Neuronal stem cell (in vitro differentiated cells): ENCODE data around the gene IFITM10.

Experiments
- DNase-seq: peaks from one replicate; pipeline ENCODE4 v3.0.0-alpha.2; 2013; ENCODE audit warnings: low spot score
- H2AFZ ChIP-seq: one replicate; pipeline ENCODE4 v1.6.1; 2013; ENCODE audit warnings: mild to moderate bottlenecking, low read length, inconsistent platforms
- H2AK5ac ChIP-seq: 2 replicates; pipeline ENCODE4 v1.6.1; 2013; ENCODE audit warnings: low read depth, mild to moderate bottlenecking, inconsistent platforms, low read length, moderate library complexity, mixed read lengths
- H2BK120ac ChIP-seq: 2 replicates; pipeline ENCODE4 v1.6.1; 2013; ENCODE audit warnings: low read depth, mild to moderate bottlenecking, inconsistent platforms, low read length, moderate library complexity, mixed read lengths
- H2BK12ac ChIP-seq: one replicate; pipeline ENCODE4 v1.6.1; 2013; ENCODE audit warnings: low read length, inconsistent platforms
- H2BK15ac ChIP-seq: 2 replicates; pipeline ENCODE4 v1.6.1; 2013; ENCODE audit warnings: mild to moderate bottlenecking, low read length, inconsistent platforms, mixed read lengths
- H2BK5ac ChIP-seq: one replicate; pipeline ENCODE4 v1.6.1; 2013; ENCODE audit warnings: inconsistent platforms, mild to moderate bottlenecking, low read length, moderate library complexity
- H3K14ac ChIP-seq: one replicate; pipeline ENCODE4 v1.6.1; 2013; ENCODE audit warnings: low read length, inconsistent platforms
- H3K18ac ChIP-seq: 2 replicates; pipeline ENCODE4 v1.6.1; 2013; ENCODE audit warnings: low read length, inconsistent platforms
- H3K23ac ChIP-seq: 2 replicates; pipeline ENCODE4 v1.6.1; 2013; ENCODE audit warnings: low read depth, mild to moderate bottlenecking, mixed read lengths, low read length, inconsistent platforms; ENCODE audit not compliant: poor library complexity
- H3K27ac ChIP-seq: replicated peaks from 3 replicates; pipeline ENCODE4 v1.5.1; 2013; ENCODE audit warnings: low read length, inconsistent platforms
- H3K27me3 ChIP-seq, 3 experiments: 2 replicates each; pipeline ENCODE4 v1.6.1; 2013; ENCODE audit warnings: low read length in 3 of 3, mild to moderate bottlenecking in 2 of 3, inconsistent platforms in 1 of 3, low read depth in 1 of 3, mixed read lengths in 1 of 3, moderate library complexity in 1 of 3; ENCODE audit not compliant: control insufficient read depth in 3 of 3, insufficient read depth in 3 of 3
- H3K36me3 ChIP-seq, 2 donors: replicated peaks in 1 of 2; 2 replicates each; pipeline ENCODE4 v1.6.1; 2013; ENCODE audit warnings: low read length in 2 of 2; ENCODE audit not compliant: control insufficient read depth in 2 of 2, insufficient read depth in 2 of 2
- H3K4ac ChIP-seq: 2 replicates; pipeline ENCODE4 v1.6.1; 2013; ENCODE audit warnings: inconsistent platforms, mild to moderate bottlenecking, low read length, moderate library complexity
- H3K4me1 ChIP-seq, 2 donors: 1 replicate in 1 of 2; 2 replicates in 1 of 2; pipeline ENCODE4 v1.6.1; 2013; ENCODE audit warnings: low read length in 2 of 2, low read depth in 1 of 2; ENCODE audit not compliant: control insufficient read depth in 2 of 2, insufficient read depth in 1 of 2
- H3K4me2 ChIP-seq: one replicate; pipeline ENCODE4 v1.6.1; 2013; ENCODE audit warnings: mild to moderate bottlenecking, low read length, inconsistent platforms; ENCODE audit not compliant: insufficient read depth, poor library complexity, severe bottlenecking
- H3K4me3 ChIP-seq, 2 donors: 2 replicates each; pipeline ENCODE4 v1.5.1; 2013; ENCODE audit warnings: low read length in 2 of 2, mild to moderate bottlenecking in 2 of 2, inconsistent platforms in 1 of 2, moderate library complexity in 1 of 2
- H3K79me1 ChIP-seq: one replicate; pipeline ENCODE4 v1.6.1; 2013; ENCODE audit warnings: low read depth, mild to moderate bottlenecking, inconsistent platforms, low read length, moderate library complexity
- H3K9ac ChIP-seq: one replicate; pipeline ENCODE4 v1.6.1; 2013; ENCODE audit warnings: mild to moderate bottlenecking, low read depth, low read length, inconsistent platforms; ENCODE audit not compliant: poor library complexity
- H3K9me3 ChIP-seq, 2 donors: replicated peaks in 1 of 2; 2 replicates each; pipeline versions ENCODE3 to v1.6.1; 2013; ENCODE audit warnings: low read length in 2 of 2, mild to moderate bottlenecking in 2 of 2, inconsistent platforms in 1 of 2, low read depth in 1 of 2, mixed read lengths in 1 of 2, moderate library complexity in 1 of 2; ENCODE audit not compliant: control insufficient read depth in 2 of 2, insufficient read depth in 1 of 2
- H4K8ac ChIP-seq: one replicate; pipeline ENCODE4 v1.6.1; 2013; ENCODE audit warnings: low read depth, mild to moderate bottlenecking, inconsistent platforms, low read length, moderate library complexity
- H4K91ac ChIP-seq: one replicate; pipeline ENCODE4 v1.6.1; 2013; ENCODE audit warnings: low read length, low read depth, mild to moderate bottlenecking, inconsistent platforms; ENCODE audit not compliant: poor library complexity
- WGBS, 2 donors: extraction: QIAGEN DNeasy Blood & Tissue Kit; methylation state at CpG; one replicate each; pipeline ENCODE4 v1.1.7; 2013; ENCODE audit warnings: missing lambda C conversion rate in 2 of 2, mixed read lengths in 1 of 2; ENCODE audit not compliant: insufficient read length in 2 of 2, insufficient replicate concordance in 1 of 2; ENCODE audit errors: extremely low coverage in 2 of 2; 5-methylcytosine and 5-hydroxymethylcytosine counted together

Gene IFITM10

DNA sequence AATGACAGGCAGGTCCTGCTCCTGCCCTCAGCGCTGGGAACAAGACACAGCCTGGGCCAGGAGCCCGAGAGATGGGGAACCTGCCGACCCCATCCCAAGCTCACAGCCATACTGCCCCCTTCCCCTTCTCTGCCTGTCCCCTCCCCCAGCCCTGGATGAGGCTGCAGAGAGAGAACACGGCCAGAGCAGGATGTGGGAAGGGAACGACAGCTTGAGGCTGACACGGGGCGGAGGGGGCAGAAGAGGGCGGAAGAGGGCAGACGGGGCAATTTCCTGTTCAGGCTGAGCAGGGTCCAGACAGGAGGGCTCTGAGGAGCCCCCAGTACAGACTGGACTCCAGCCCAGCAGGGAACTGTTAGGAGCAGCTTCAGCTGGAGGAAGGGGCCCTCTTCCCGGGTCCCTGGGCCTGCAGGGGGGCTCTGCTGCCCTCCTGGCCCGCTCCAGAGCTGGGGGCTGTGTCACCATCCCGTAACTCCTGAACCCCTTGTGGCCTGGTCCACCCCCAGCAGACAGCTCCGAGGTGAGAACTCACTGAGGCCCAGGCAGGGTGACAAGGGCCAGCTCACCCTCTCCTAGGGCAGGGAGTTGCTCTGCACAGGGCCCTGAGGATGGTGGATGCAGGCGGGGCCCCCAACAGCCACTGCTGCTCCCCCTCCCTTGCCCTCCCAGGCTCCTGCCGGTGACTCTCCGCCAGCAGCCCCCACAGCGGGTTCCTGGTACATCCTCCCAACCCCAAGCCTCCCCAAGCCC lies 7.6 kb upstream of the IFITM10 start:
- H4K91ac ChIP-seq: no peak overlapping the region
- H3K27me3 ChIP-seq: no peaks in the 10 kb centered on the region
- no peak overlapping the region for H3K4me3 ChIP-seq
- H3K27ac ChIP-seq: no peak overlapping the region
- H3K4me2 ChIP-seq: no peak overlapping the region
- no peak overlapping the region for H3K14ac ChIP-seq
- no peak overlapping the region for H3K23ac ChIP-seq
- peak overlapping the region; percentile 73 for H2BK12ac ChIP-seq
- H3K36me3 ChIP-seq: peaks cover 12 to 13% of the 10 kb centered on the region in 2 donors
- peaks cover 10% of the 10 kb centered on the region for H3K79me1 ChIP-seq
- no peak overlapping the region for H2AFZ ChIP-seq
- H2BK120ac ChIP-seq: no peak overlapping the region
- no peak overlapping the region for H4K8ac ChIP-seq
- H3K9me3 ChIP-seq: no peaks in the 10 kb centered on the region
- no peak overlapping the region for H2BK15ac ChIP-seq
- no peak for DNase-seq
- H2BK5ac ChIP-seq: no peak overlapping the region
- H3K9ac ChIP-seq: no peak overlapping the region
- H3K4me1 ChIP-seq: peaks cover 4 to 5% of the 10 kb centered on the region in 2 donors
- H3K4ac ChIP-seq: no peak overlapping the region
- H2AK5ac ChIP-seq: no peak overlapping the region
- no CpG with 5 or more reads among the region's 17 CpGs for WGBS, 2 donors
- no peak overlapping the region for H3K18ac ChIP-seq

- Histone ChIP-seq H3K9ac (peak overlapping the region; percentile 21), H3K36me3 (peaks cover 12 to 17% of the 10 kb centered on the region in 2 donors), H3K27ac (no peak overlapping the region)
Observed at GRCh38 chr11:1756791-1757771, 6.7 kb upstream of the IFITM10 start.

DNA sequence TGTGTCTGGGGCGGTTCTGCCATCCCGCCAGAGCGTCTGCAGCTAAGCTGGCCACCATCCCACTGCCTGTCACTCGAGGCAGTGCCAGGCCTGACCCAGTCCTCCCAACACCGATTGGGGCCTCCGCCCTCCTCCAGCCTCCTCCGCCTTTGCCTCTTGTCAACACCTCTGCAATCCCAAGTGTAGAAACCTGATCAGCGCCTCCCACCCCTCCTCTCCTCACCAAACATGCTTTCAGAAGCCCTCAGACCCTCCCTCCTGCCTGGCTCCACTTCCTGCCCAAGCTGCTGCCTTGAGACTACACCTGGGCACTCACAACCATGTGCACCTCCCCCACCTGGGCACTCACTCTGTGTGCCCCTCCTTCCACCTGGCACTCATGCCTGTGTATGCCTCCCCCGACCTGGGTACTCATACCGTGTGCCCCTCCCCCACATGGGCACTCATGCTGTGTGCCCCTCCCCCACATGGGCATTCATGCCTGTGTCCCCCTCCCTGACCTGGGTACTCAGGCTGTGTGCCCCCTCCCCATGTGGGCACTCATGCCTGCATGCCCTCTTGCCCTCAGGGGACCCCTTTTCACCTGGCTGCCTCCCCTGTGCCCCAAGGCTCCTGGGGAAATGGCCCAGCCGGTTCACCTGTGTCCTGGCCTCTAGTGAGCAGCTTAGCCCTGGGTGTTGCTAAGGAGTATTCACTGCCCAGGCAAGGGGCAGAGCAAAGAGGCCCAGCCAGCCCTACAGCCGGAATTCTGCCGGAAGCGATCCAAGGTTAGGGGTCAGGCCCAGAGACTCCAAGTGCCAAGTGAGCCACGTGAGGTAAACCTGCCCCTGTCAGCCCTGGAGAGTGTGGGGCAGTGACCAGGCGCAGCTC lies 5.5 kb upstream of the IFITM10 start:
- Histone ChIP-seq H3K4me1 (no peaks in the 10 kb centered on the region), H2BK5ac (peak overlapping the region; percentile 13), H3K18ac (no peak overlapping the region), H3K9ac (no peak overlapping the region), H3K36me3 (peaks cover 12 to 17% of the 10 kb centered on the region in 2 donors), H3K23ac (no peak overlapping the region), H4K91ac (no peak overlapping the region), H2BK120ac (peak overlapping the region; percentile 36), H3K4me2 (no peak overlapping the region), H2BK12ac (no peak overlapping the region), H3K4me3 (no peak overlapping the region), H3K4ac (no peak overlapping the region), H2AFZ (no peak overlapping the region), H2BK15ac (no peak overlapping the region), H3K27ac (no peak overlapping the region), H2AK5ac (no peak overlapping the region), H3K9me3 (no peaks in the 10 kb centered on the region), H4K8ac (no peak overlapping the region), H3K79me1 (no peaks in the 10 kb centered on the region), H3K27me3 (peaks cover 0 to 5% (median 0%) of the 10 kb centered on the region in 3 experiments), H3K14ac (no peak overlapping the region)
- DNase-seq: no peak
- no CpG with 5 or more reads among the region's 16 CpGs for WGBS, 2 donors

More at GRCh38 chr11:1756791-1757771, 6.7 kb upstream of the IFITM10 start:
- Histone ChIP-seq H3K18ac (no peak overlapping the region), H3K4me3 (peak overlapping the region in 1 of 2 donors; percentile 18), H2BK5ac (no peak overlapping the region), H3K14ac (no peak overlapping the region), H3K23ac (no peak overlapping the region), H3K27me3 (no peaks in the 10 kb centered on the region), H2BK12ac (peak overlapping the region; percentile 3), H3K4me2 (no peak overlapping the region), H3K4me1 (no peaks in the 10 kb centered on the region), H4K91ac (no peak overlapping the region), H4K8ac (peak overlapping the region; percentile 98), H2AK5ac (no peak overlapping the region), H3K79me1 (peaks cover 4% of the 10 kb centered on the region), H2BK15ac (no peak overlapping the region), H2AFZ (no peak overlapping the region), H3K9me3 (no peaks in the 10 kb centered on the region), H3K4ac (no peak overlapping the region), H2BK120ac (no peak overlapping the region)
- no peak for DNase-seq
- WGBS, 2 donors: no CpG with 5 or more reads among the region's 41 CpGs
